GM18520 (cell line): ENCODE data around the gene TAF1.
"Not testable (repeated sequence)": the region's sequence is repeated elsewhere in the genome, so short reads cannot be mapped to it uniquely, and the experiment has no call there.

Experiments used
- ATAC-seq: cut with Tn5 transposase; IDR thresholded peaks from one replicate; pipeline ENCODE4 v1.9.1; 2021; ENCODE audit not compliant: unreplicated experiment

Gene TAF1

DNA sequence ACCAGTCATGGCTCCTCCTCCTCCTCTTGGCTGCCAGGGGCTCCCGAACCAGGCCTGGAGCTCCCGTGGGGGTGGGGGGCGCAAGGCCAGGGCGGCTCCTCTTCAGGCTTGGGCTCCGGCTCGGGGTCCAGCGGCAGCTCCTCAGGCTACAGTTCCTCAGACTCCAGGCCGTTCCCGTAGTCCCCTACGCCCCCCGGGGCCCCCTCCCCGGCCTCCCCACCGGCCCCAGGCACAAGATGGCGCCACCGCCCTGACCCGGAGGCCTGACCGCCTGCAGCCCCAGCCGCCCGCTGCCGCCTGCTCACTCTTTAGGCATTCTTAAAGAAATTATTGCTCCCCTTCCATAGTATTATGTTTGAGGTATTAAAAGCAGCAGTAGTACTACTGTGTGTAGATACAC is 54.5 kb downstream of the TAF1 start:
- no peak for ATAC-seq

DNA sequence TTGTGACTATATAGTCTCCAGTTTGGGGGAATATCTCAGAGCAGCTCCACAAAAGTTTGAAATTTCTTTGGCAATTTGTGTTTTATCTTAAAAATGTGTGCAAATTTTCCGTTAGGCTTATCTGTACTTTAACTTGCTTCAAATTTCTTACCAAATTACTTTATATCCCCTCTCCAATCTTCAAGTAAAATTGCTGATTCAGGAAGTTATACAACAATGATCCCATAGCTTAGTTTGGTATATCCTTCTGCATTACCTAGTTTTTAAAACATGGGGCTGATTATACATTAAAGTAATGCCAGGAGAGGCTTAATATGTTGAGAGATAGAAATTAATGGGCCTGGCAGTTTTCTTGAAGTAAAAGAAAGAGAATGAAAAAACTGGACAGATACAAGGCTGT is 66.6 kb downstream of the TAF1 start:
- ATAC-seq = no peak

DNA sequence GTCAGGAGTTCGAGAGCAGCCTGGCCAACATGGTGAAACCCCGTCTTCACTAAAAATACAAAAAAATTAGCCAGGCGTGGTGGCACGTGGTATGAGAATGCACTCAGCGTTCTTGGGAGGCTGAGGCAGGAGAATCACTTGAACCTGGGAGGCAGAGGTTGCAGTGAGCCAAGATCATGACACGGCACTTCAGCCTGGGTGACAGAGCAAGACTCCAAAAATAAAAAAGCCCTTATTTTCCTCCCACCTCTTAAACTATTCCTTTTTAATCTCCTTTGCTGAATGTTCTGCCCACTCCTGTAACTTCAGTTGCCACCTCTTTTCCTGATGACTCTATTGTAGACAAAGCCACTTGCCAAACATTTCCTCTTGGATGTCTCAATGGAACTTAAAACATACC is 72.6 kb downstream of the TAF1 start:
- ATAC-seq = no peak

DNA sequence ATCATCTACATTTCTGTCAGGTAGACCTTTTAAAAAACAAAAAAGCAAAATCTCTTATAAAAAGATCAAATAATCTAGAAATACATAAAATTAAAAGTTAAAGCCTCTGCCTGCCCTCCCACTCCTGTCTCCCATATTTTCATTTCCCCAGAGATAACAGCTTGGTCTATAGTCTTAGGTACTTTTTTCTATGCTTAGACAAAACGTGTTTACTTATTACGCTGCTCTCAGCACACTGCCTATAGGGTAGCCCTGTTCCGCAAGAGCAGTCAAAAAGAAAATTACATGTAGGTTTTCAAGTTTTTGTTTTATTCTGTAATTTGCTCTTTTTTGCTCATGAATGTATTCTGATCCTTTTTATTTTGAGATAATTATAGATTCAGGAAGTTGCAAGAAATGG is 73.3 kb downstream of the TAF1 start:
- ATAC-seq = no peak

DNA sequence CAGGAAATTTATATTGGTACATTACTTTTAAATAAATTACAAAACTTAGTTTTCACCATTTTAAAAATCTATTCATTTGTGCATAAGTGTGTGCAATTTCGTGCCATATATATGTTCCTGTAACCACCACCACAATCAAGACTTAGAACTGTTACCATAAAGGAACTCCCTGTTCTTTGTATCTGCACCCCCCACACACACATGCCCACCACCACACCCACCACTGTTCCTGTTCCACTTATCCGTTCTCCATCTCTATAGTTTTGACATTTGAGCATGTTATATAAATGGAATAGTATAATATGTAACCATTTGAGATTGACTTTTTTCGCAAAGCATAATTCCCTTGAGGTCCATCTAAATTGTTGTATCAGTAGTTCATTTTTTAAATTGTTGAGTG is 73.7 kb downstream of the TAF1 start:
- ATAC-seq = no peak

DNA sequence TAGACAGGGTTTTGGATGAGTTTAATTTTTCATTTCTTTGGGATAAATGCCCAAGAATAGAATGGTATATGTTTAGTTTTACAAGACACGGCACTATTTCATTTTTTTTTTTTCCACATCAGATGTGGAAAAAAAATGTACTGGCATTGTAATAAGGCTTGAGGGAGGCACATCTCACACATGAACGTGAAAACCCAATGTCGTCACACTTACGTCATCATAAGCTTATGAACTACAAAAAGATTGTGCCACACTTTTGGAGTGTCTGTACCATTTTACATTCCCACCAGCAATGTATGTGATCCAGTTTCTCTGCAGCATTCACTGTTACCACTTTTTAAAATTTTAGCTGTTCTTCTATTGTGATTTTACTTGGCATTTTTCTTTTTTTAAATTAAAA is 74.2 kb downstream of the TAF1 start:
- ATAC-seq = no peak

DNA sequence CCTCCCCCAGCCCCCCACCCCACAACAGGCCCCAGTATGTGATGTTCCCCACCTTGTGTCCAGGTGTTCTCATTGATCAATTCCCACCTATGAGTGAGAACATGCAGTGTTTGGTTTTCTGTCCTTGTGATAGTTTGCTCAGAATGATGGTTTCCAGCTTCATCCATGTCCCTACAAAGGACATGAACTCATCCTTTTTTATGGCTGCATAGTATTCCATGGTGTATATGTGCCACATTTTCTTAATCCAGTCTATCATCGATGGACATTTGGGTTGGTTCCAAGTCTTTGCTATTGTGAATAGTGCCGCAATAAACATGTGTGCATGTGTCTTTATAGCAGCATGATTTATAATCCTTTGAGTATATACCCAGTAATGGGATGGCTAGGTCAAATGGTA is 75.7 kb downstream of the TAF1 start:
- not testable (repeated sequence) for ATAC-seq

DNA sequence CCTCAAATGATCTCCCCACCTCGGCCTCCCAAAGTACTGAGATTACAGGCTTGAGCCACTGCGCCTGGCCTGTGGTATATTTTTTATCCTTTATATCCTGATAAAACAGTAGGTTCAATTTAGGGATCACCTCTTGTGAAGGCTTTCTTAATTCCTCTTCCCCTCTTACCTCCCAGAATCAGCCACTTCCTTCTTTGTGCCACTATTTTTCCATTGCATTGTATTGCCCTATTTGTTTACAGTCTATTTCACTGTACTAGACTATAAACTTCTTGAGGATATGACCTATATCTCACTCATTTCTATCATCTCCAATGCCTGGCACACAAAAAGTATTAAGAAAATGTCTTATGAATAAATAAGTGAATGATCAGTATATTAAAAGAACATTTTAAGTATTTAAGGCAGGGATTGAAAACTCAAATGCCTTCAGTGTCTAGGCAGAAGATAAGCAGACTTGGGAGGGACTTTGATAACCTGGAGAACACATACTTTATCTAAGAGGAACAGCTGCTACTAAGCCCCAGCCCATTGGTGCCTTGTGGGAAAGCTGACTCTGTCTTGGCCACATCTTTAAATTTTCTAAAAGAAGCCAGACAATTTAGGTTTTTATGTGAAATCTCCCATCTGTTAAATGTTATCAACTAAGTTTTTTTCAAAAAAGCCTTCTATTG is 84.4 kb downstream of the TAF1 start:
- no peak for ATAC-seq

DNA sequence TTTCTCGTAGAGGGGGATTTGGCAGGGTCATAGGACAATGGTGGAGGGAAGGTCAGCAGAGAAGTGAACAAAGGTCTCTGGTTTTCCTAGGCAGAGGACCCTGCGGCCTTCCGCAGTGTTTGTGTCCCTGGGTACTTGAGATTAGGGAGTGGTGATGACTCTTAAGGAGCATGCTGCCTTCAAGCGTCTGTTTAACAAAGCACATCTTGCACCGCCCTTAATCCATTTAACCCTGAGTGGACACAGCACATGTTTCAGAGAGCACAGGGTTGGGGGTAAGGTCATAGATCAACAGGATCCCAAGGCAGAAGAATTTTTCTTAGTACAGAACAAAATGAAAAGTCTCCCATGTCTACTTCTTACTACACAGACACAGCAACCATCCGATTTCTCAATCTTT is 85.4 kb downstream of the TAF1 start:
- not testable (repeated sequence) for ATAC-seq

DNA sequence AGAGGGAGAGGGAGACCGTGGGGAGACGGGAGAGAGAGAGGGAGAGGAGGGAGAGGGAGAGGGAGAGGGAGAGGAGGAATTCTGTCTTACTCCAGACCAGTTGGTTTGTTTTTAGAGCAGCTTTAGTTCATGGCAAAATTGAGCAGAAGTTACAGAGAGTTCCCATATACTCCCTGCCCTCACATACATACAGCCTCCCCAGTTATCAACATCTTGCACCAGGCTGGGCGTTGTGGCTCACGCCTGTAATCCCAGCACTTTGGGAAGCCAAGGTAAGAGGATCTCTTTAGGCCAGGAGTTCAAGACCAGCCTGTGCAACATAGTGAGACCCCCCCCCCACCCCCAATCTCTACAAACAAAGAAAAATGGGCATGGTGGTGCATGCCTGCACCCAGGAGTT is 86.9 kb downstream of the TAF1 start:
- no peak for ATAC-seq

DNA sequence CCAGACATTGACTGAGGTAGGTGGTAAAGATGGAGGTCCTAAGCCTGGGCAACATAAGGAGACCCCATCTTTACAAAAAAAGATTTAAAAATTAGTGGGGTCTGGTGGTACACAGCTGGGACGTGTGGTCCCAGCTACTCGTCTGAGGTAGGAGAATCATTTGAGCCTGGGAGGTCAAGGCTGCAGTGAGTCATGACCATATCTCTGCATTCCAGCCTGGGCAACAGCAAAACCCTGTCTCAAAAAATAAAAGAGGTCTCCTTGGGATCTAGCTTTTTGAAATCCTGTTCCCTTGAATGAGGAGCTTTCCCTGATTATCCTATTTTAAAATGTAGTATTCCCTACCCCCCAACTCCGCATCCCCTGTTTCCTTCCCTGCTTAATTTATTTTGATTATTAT is 88.1 kb downstream of the TAF1 start:
- no peak for ATAC-seq

DNA sequence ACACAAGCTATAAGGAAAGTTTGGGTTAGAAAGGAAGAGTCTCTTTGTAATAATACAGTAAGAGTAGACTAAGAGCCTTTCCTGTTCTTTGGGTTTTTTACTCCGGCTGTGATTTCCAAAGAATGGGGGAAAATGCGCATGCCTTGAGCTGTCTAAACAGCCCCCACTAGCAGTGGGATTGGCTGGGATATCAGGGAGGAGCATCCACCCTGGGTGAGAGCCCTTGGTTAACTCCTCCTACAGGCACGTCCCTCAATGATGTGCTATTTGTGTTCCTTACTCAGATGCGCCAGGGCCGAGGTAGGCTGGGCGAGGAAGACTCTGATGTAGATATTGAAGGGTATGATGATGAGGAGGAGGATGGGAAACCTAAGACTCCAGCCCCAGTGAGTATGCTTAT is 92.7 kb downstream of the TAF1 start:
- no peak for ATAC-seq

DNA sequence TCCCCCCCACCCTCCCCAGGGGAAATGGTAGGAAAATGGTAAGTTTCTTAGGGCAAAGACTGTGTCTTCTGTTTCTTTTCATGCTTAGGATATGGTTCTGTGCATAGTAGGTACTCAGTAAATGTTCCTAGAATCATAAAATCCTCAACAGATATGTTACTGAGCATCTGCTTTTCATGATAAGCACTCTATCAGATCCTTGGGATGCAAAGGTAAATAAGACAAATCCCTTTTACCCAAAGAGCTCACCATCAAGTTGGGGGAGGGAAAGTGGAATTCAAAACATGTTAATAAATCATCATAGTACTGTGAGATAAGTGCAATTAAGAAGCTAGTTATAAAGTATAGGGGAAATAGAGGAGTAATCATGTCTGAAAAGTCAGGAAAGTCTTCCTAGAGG is 98.8 kb downstream of the TAF1 start:
- no peak for ATAC-seq

DNA sequence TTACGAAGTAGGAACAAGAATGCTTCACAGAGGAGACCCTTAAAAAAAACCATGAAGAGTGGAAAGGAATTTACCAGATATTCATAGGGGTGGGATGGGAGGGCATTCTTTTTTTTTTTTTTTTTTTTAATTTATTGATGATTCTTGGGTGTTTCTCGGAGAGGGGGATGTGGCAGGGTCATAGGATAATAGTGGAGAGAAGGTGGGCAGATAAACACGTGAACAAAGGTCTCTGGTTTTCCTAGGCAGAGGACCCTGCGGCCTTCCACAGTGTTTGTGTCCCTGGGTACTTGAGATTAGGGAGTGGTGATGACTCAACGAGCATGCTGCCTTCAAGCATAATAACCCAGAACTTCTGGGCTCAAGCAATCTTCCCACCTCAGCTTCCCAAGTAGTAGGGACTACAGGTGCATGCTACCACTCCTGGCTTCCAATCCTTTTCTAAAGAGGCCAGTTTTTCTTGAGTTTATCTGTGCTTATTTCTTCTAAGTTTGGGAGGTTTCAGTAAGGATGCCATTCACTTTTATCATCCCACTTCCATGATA is 100.9 kb downstream of the TAF1 start:
- ATAC-seq = no peak

DNA sequence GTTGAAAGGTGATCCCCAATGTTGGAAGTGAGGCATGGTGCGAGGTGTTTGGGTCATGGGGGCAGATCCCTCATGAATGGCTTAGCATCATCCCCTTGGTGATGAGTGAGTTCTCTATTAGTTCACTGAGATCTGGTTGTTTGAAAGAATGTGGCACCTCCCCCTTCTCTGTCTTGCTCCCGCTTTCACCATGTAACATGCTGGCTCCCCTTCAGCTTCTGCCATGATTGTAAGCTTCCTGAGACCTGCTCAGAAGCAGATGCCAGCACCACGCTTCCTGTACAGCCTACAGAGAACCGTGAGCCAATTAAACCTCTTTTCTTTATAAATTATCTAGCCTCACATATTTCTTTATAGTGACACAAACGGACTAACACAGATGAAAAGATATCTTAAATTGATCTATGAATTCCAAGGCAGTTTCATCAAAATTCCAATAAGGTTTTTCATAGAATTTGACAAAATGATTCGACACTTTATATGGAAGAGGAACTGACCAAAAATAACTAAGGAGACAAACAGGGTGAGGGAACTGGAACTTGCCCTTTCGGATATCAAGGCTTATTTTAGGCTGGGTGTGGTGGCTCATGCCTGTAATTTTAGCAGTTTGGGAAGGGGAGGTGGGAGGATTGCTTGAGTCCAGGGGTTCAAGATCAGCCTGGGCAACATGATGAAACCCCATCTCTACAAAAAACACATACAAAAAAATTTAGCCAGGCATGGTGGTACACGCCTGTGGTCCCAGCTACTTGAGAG is 109.8 kb downstream of the TAF1 start:
- ATAC-seq = no peak

DNA sequence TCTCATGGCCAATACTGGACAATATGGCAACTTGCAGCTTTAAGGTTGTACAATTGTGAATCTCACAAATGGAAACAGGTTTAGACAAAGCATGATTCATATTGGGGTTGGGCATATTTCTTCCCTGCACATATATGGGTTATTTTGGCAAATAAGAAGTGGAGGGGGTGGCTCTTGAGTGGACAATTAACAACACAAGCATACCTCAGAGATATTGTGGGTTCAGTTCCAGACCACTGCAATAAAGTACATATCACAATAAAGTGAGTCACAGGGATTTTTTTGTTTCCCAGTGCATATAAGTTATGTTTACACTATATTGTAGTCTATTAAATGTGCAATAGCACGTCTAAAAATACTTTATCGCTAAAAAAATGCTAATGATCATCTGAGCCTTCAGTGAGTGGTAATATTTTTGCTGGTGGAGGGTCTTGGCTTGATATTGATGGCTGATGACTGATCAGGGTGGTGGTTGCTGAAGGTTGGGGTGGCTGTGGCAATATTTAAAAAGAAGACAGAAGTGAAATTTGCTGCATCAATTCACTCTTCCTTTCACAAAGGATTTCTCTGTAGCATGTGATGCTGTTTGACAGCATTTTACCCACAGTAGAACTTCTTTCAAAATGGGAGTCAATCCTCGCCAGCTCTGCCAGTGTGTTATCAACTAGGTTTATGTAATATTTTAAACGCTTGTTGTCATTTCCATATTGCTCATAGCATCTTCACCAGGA is 116.2 kb downstream of the TAF1 start:
- no peak for ATAC-seq

DNA sequence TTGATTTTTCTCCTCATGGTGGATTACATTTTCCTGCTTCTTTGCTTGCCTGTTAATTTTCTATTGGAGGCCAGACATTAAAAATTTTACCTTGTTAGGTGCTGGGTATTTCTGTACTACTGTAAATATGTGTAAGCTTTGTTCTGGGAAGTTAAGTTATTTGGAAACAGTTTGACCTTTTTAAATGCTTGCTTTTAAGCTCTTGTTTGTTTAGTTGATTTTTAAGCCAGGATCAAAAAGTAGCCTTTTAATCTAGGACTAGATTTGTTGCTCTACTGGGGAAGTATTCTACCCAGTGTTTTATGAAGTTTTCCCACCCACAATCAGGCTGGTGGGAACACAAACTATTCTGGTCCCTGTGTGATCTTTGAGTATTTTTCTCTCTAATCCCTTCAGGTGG is 121.7 kb downstream of the TAF1 start:
- ATAC-seq = no peak

DNA sequence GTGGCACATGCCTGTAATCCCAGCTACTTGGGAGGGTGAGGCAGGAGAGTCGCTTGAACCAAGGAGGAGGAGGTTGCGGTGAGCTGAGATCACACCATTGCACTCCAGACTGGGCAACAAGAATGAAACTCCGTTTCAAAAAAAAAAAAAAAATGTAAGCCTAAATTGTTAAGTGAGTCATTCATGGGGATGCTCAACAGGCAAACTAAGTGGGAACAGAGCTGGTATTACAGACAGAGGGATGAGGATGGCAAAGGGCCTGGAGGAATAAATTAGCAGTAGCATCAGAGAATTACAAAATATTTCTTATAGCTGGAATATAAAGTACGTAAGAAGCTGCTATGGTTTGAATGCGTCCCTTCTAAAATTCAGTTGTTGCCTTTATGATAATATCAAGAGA is 123.4 kb downstream of the TAF1 start:
- ATAC-seq = no peak

DNA sequence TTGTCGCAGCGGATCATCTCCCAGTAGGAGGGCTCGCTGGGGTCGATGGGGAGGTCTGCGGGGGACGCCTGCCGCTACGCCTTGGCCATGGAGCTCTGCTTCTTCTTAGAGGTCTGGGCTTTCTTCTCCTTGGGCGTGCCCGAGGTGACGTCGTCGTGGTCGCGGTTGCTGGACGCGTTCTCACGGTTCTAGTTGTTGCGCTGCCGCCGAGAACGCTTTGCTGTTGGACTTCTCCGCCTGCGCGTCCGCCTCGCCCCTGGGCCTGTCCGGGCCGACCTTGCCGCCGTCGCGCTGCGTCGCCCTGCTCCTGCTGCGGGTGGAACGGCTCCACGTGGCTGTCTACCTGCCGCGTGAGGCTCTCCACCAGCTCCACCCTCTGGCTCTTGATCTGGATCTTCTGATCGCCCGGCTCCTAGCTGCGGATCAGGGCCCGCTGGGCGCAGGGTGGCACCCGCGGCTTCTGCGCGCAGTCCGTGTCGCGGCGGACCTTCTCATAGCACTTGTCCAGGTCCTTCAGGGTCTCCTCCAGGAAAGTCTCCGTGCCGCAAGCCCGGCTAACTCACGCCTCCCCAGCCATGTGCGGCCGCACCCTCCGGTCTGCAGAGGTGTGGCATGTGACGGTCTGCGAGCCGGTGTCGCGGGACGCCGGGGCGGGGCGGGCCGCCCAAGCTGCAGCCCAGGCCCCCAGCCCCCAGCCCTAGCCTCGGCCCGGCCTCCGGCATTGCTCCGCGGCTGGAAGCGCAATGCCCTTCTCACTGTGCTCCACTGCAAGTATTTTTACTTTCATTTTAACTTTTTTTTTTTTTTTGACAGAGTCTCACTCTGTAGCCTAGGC is 126.3 kb downstream of the TAF1 start:
- no peak for ATAC-seq

DNA sequence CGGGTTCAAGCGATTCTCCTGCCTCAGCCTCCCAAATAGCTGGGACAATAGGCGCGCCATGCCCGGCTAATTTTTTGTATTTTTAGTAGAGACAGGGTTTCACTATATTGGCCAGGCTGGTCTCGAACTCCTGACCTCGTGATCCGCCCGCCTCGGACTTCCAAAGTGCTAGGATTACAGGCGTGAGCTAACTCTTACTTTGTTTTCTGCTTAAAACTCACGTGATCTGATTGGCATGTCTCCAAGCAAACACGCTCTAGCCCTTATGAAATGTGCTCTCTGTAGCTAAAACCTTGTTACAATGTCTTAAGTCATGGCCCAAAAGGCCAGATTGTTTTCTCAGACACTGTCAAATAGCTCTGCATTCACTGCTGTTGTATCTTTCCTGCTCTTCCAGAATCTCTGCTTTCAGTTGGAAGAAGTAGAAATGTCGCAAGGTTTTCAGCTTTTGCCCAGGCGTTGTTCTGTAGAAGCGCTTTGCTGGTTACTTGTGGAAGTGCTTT is 127.0 kb downstream of the TAF1 start:
- ATAC-seq = no peak

DNA sequence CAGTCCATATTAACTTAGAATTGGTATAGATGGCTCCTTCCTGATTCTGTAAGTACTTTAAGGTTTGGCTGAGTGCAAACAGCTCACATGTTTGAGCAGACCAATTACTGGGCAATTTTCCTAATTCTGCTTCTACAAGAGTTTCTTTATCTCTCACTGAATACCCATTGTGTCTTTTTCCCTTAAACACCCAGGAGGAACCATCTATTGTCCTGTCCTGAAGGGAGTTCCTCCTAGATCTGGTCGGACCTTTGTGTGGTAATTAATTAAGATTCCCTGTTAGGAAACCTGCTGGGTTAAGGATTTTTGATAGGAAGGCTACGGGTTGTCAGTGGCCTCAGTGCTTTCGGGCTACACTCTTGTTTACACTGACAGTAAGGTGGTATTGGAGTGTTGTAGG is 129.8 kb downstream of the TAF1 start:
- ATAC-seq = not testable (repeated sequence)
